HCT116 (cell line): ENCODE data around the gene BAZ1B. TPM values are rescaled to one million over a fixed set of nuclear protein-coding genes. Genes with fewer than 3 reads are reported as not detected.

Source experiments
- total RNA-seq: library from RNA; stranded (reverse); gene quantifications from one replicate; pipeline ENCODE4 v1.2.1, GENCODE V29; 2021; ENCODE audit not compliant: unreplicated experiment

The BAZ1B gene
- total RNA-seq, 1 experiment from 2014 or later, result 81.1 TPM

Other genes starting within 250 kb of the BAZ1B start
- gene NSUN5, start 213.5 kb downstream of the BAZ1B start, total RNA-seq, result 70.4 TPM
- gene TRIM50, start 194.2 kb downstream of the BAZ1B start, total RNA-seq, result not detected
- not detected for gene FKBP6, start 194.1 kb downstream of the BAZ1B start, total RNA-seq
- gene FZD9, start 88.5 kb downstream of the BAZ1B start, total RNA-seq, result 0.32 TPM
- 50.4 TPM for gene BCL7B, start 35.4 kb upstream of the BAZ1B start, total RNA-seq
- 55.0 TPM for gene TBL2, start 56.3 kb upstream of the BAZ1B start, total RNA-seq
- 79.4 TPM for gene MLXIPL, start 102.2 kb upstream of the BAZ1B start, total RNA-seq
- gene VPS37D, start 145.5 kb upstream of the BAZ1B start, total RNA-seq, result 9.5 TPM
- 8.5 TPM for gene DNAJC30, start 161.2 kb upstream of the BAZ1B start, total RNA-seq
- 168 TPM for gene BUD23, start 161.3 kb upstream of the BAZ1B start, total RNA-seq
- gene STX1A, start 197.4 kb upstream of the BAZ1B start, total RNA-seq, result 39.4 TPM
- 69.8 TPM for gene ABHD11, start 216.5 kb upstream of the BAZ1B start, total RNA-seq
- 19.2 TPM for gene CLDN3, start 248.0 kb upstream of the BAZ1B start, total RNA-seq